RWPE1 (cell line): ENCODE measurements around the gene SCFD1.
"Not testable (repeated sequence)": the region's sequence is repeated elsewhere in the genome, so short reads cannot be mapped to it uniquely, and the experiment has no call there.

Experiments
- CTCF ChIA-PET: fragments of 350-600 bp; sonication (Branson Sonifier 250); formaldehyde crosslinking; extraction: SDS; loops from one replicate; lab custom pipeline; 2021; lab: Yijun Ruan, JAX
- POLR2A ChIA-PET: fragments of 400-600 bp; formaldehyde crosslinking; extraction: SDS; loops from one replicate; lab custom pipeline; 2020; ENCODE audit warnings: antibody characterized with exemption; ENCODE audit not compliant: low non-redundant PET; lab: Yijun Ruan, JAX
- DNase-seq: peaks from one replicate; pipeline ENCODE4 v3.0.0; 2012; ENCODE audit warnings: low spot score
- H3K27ac ChIP-seq: fragments of 450-650 bp; 2 replicates; pipeline ENCODE4 v1.5.1; 2017
- CTCF ChIP-seq: fragments of 450-650 bp; conservative IDR thresholded peaks from 2 replicates; pipeline ENCODE4 v1.5.1; 2017; ENCODE audit warnings: low read depth, mild to moderate bottlenecking

SCFD1 gene

GRCh38 chr14:30641207-30641606 lies 19.1 kb downstream of the SCFD1 start:
- no peak for DNase-seq
- CTCF ChIA-PET = no interaction called here
- POLR2A ChIA-PET = no interaction called here
- H3K27ac ChIP-seq = no peak overlapping the region
- TF ChIP-seq CTCF = no peak

- DNase-seq, CTCF ChIA-PET, POLR2A ChIA-PET, H3K27ac ChIP-seq: not testable (repeated sequence)
Observed at GRCh38 chr14:30644462-30644861, 22.3 kb downstream of the SCFD1 start.

GRCh38 chr14:30645600-30645999 lies 23.5 kb downstream of the SCFD1 start:
- TF ChIP-seq CTCF = no peak
- ChIA-PET POLR2A (no interaction called here), CTCF (no interaction called here)
- no peak for DNase-seq
- H3K27ac ChIP-seq = no peak overlapping the region

- ChIA-PET POLR2A (no interaction called here), CTCF (interaction anchor here (0.7 kb wide), 1 partner anchor 94 kb away, joined by 4 read pairs; no protein-coding TSS in a partner anchor)
- no peak for TF ChIP-seq CTCF
Observed at GRCh38 chr14:30648471-30648870, 26.4 kb downstream of the SCFD1 start.

GRCh38 chr14:30651937-30652336 lies 29.8 kb downstream of the SCFD1 start:
- TF ChIP-seq CTCF = no peak
- ChIA-PET CTCF (no interaction called here), POLR2A (no interaction called here)
- H3K27ac ChIP-seq = no peak overlapping the region
- no peak for DNase-seq

More at GRCh38 chr14:30648471-30648870, 26.4 kb downstream of the SCFD1 start:
- no peak for DNase-seq
- no peak overlapping the region for H3K27ac ChIP-seq

- no peak overlapping the region for H3K27ac ChIP-seq
- CTCF ChIA-PET = interaction anchor here (0.6 kb wide), 1 partner anchor 784 kb away, joined by 4 read pairs; no protein-coding TSS in a partner anchor
- POLR2A ChIA-PET = no interaction called here
- TF ChIP-seq CTCF = no peak
- no peak for DNase-seq
Observed at GRCh38 chr14:30655124-30655523, 33.0 kb downstream of the SCFD1 start.

GRCh38 chr14:30655658-30656057 lies 33.5 kb downstream of the SCFD1 start:
- ChIA-PET CTCF (no interaction called here), POLR2A (no interaction called here)
- no peak for TF ChIP-seq CTCF
- no peak overlapping the region for H3K27ac ChIP-seq
- no peak for DNase-seq
